Smooth muscle cell (in vitro differentiated cells): ENCODE results near the gene MAPRE3. TPM values are rescaled to one million over a fixed set of nuclear protein-coding genes. Genes with fewer than 3 reads are reported as not detected.

Experiments used
- DNase-seq: peaks from one replicate; lab custom pipeline; 2025; ENCODE audit not compliant: unreplicated experiment; lab: John Stamatoyannopoulos, UW
- H2AFZ ChIP-seq: fragments of 200-600 bp; sonication (generic); 2 replicates; pipeline ENCODE4 v1.6.0; 2016; ENCODE audit warnings: antibody characterized with exemption, low read depth, mild to moderate bottlenecking
- H3F3A ChIP-seq: fragments of 200-600 bp; sonication (generic); 2 replicates; pipeline ENCODE4 v1.6.0; 2017; ENCODE audit warnings: antibody characterized with exemption, low read depth
- H3K27ac ChIP-seq: fragments of 200-600 bp; sonication (generic); 2 replicates; pipeline ENCODE4 v1.5.1; 2016; ENCODE audit warnings: low read depth, mild to moderate bottlenecking
- H3K27me3 ChIP-seq: fragments of 200-600 bp; sonication (generic); 2 replicates; pipeline ENCODE4 v1.6.1; 2016; ENCODE audit warnings: low read depth, mild to moderate bottlenecking
- H3K36me3 ChIP-seq: fragments of 200-600 bp; sonication (generic); 2 replicates; pipeline ENCODE4 v1.5.1; 2016; ENCODE audit warnings: low read depth
- H3K4me1 ChIP-seq: fragments of 200-600 bp; sonication (generic); 2 replicates; pipeline ENCODE4 v1.5.1; 2016; ENCODE audit warnings: low read depth
- H3K4me2 ChIP-seq: fragments of 200-600 bp; sonication (generic); 2 replicates; pipeline ENCODE4 v1.6.0; 2016; ENCODE audit warnings: mild to moderate bottlenecking
- H3K4me3 ChIP-seq: fragments of 200-600 bp; sonication (generic); 2 replicates; pipeline ENCODE4 v1.5.1; 2016; ENCODE audit warnings: mild to moderate bottlenecking
- H3K79me2 ChIP-seq: fragments of 200-600 bp; sonication (generic); 2 replicates; pipeline ENCODE4 v1.6.0; 2016; ENCODE audit warnings: low read depth, mild to moderate bottlenecking
- H3K9ac ChIP-seq: fragments of 200-600 bp; sonication (generic); 2 replicates; pipeline ENCODE4 v1.6.0; 2016; ENCODE audit warnings: low read depth
- H3K9me3 ChIP-seq: fragments of 200-600 bp; sonication (generic); replicated peaks from 2 replicates; pipeline ENCODE4 v1.5.1; 2016; ENCODE audit warnings: low read depth
- H4K20me1 ChIP-seq: fragments of 200-600 bp; sonication (generic); 2 replicates; pipeline ENCODE4 v1.6.0; 2016; ENCODE audit warnings: low read depth
- WGBS: methylation state at CpG from one replicate; pipeline ENCODE4 v1.1.7; 2016; ENCODE audit warnings: low lambda C conversion rate; 5-methylcytosine and 5-hydroxymethylcytosine counted together
- polyA plus RNA-seq: library from polyadenylated mRNA; unstranded; fragments of >200 nt; fragmentation: Nextera tagmentation; extraction: Ambion mirVana; gene quantifications from 2 replicates; pipeline ENCODE4 v1.2.1, GENCODE V29; 2016
- total RNA-seq: library from RNA; depleted of rRNA; stranded (reverse); fragments of >200 nt; gene quantifications from 2 replicates; pipeline ENCODE4 v1.2.3, GENCODE V29; 2014
- TF ChIP-seq, protein P1 (sequence below): fragments of 200-600 bp; sonication (generic); IDR thresholded peaks from 2 replicates; pipeline ENCODE4 v1.5.1; 2017; ENCODE audit warnings: borderline replicate concordance, mild to moderate bottlenecking, antibody characterized with exemption; ENCODE audit not compliant: insufficient read depth, poor library complexity, severe bottlenecking

MAPRE3 gene
- total and polyA plus RNA-seq, 2 experiments from 2014 or later = 12.5 to 30.5 TPM

DNA sequence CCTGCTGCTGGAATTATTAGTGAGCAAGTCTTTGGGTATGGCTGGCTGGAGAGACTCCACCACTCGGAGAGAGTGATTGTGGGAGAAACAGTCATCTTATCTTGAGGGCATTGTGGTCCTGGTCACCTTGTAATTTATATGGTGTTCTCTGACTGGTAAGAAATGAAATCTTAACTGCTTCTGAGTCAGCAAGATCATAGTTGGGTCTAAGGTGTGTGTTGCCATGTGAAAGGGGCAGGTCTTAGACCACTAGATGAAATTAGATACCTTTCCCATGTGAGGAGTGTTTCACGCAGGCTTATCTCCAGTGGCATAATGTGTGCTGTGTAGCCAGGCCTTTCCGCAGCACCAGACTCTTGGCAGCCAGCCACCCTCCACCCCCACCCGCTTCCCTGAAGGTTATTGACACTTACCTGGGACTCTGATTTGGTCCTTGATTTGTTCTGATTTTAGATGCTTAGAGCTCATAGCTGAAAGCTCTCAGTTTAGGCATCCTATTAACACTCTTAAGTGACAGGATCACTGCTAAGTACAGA, 7.7 kb downstream of the MAPRE3 start:
- peaks cover 17% of the 10 kb centered on the region for H3K79me2 ChIP-seq
- no peaks in the 10 kb centered on the region for H3K9me3 ChIP-seq
- WGBS = 61% methylated on average over 4 of the region's 4 CpGs
- no peak overlapping the region for H3K9ac ChIP-seq
- no peaks in the 10 kb centered on the region for H3K27me3 ChIP-seq
- peaks cover 83% of the 10 kb centered on the region for H4K20me1 ChIP-seq
- peaks cover 3% of the 10 kb centered on the region for H3K4me1 ChIP-seq
- TF ChIP-seq, protein P1, sequence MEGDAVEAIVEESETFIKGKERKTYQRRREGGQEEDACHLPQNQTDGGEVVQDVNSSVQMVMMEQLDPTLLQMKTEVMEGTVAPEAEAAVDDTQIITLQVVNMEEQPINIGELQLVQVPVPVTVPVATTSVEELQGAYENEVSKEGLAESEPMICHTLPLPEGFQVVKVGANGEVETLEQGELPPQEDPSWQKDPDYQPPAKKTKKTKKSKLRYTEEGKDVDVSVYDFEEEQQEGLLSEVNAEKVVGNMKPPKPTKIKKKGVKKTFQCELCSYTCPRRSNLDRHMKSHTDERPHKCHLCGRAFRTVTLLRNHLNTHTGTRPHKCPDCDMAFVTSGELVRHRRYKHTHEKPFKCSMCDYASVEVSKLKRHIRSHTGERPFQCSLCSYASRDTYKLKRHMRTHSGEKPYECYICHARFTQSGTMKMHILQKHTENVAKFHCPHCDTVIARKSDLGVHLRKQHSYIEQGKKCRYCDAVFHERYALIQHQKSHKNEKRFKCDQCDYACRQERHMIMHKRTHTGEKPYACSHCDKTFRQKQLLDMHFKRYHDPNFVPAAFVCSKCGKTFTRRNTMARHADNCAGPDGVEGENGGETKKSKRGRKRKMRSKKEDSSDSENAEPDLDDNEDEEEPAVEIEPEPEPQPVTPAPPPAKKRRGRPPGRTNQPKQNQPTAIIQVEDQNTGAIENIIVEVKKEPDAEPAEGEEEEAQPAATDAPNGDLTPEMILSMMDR = no peak
- no peak overlapping the region for H2AFZ ChIP-seq
- no peaks in the 10 kb centered on the region for H3K36me3 ChIP-seq
- no peaks in the 10 kb centered on the region for H3F3A ChIP-seq
- DNase-seq = no peak
- H3K27ac ChIP-seq = no peak overlapping the region
- H3K4me2 ChIP-seq = no peak overlapping the region
- H3K4me3 ChIP-seq = no peak overlapping the region

GRCh38 chr2:26979741-26980140, 9.3 kb downstream of the MAPRE3 start:
- TF ChIP-seq, protein P1 = no peak
- WGBS = 21% methylated on average over 2 of the region's 2 CpGs
- Histone ChIP-seq H4K20me1 (peaks cover 86% of the 10 kb centered on the region), H3K27ac (peak overlapping the region; percentile 47), H3K9me3 (no peaks in the 10 kb centered on the region), H3F3A (no peaks in the 10 kb centered on the region), H3K4me3 (no peak overlapping the region), H3K27me3 (no peaks in the 10 kb centered on the region), H3K4me2 (no peak overlapping the region), H3K36me3 (no peaks in the 10 kb centered on the region), H3K79me2 (peaks cover 13% of the 10 kb centered on the region), H3K4me1 (peaks cover 3% of the 10 kb centered on the region), H3K9ac (no peak overlapping the region), H2AFZ (no peak overlapping the region)
- no peak for DNase-seq

DNA sequence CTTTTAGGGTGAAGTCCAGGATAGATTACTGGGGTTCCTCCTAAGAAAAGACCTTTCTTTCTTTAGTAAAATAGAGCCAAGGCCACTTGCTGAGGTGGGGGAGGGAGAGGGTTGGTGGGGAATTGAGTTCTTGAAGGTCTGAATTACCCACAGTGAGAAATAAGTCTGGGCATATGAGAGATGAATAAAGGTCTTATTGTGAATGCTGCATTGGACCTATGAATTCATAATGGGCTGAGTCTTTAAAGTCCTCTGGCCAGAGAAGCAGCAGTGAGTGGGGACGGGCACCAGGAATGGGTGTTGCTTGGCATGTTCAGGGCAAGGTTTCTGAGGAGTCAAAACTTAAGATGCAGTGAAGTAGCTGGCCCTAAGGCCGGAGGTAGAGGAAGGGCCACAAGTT, 10.5 kb downstream of the MAPRE3 start:
- Histone ChIP-seq H2AFZ (no peak overlapping the region), H3K27me3 (no peaks in the 10 kb centered on the region), H3K36me3 (no peaks in the 10 kb centered on the region), H4K20me1 (peaks cover 84% of the 10 kb centered on the region), H3K27ac (no peak overlapping the region), H3K79me2 (peaks cover 8% of the 10 kb centered on the region), H3F3A (no peaks in the 10 kb centered on the region), H3K9me3 (no peaks in the 10 kb centered on the region), H3K4me2 (no peak overlapping the region), H3K9ac (no peak overlapping the region), H3K4me3 (no peak overlapping the region), H3K4me1 (no peaks in the 10 kb centered on the region)
- WGBS = 95% methylated on average over 2 of the region's 2 CpGs
- DNase-seq = no peak
- TF ChIP-seq, protein P1 = no peak

- Histone ChIP-seq H3K4me3 (no peak overlapping the region), H4K20me1 (peaks cover 74% of the 10 kb centered on the region), H3K27me3 (no peaks in the 10 kb centered on the region), H3K9ac (no peak overlapping the region), H2AFZ (no peak overlapping the region), H3F3A (no peaks in the 10 kb centered on the region), H3K9me3 (no peaks in the 10 kb centered on the region), H3K4me2 (no peak overlapping the region), H3K79me2 (peaks cover 5% of the 10 kb centered on the region), H3K4me1 (no peaks in the 10 kb centered on the region), H3K27ac (no peak overlapping the region), H3K36me3 (no peaks in the 10 kb centered on the region)
- TF ChIP-seq, protein P1 = no peak
- no peak for DNase-seq
- 76% methylated on average over 2 of the region's 2 CpGs for WGBS
These were observed 11.8 kb downstream of the MAPRE3 start for GRCh38 chr2:26982102-26982742.
